Osteocyte (in vitro differentiated cells): ENCODE data around the gene KLHDC7B. TPM values are rescaled to one million over a fixed set of nuclear protein-coding genes. Genes with fewer than 3 reads are reported as not detected.
A peak's percentile ranks its signal among the peaks of the same experiment; 100 is the strongest.

Experiments
- DNase-seq: peaks from one replicate; pipeline ENCODE4 v3.0.0; 2021; ENCODE audit warnings: mixed read lengths; ENCODE audit not compliant: unreplicated experiment; ENCODE audit errors: extremely low spot score
- H3K27ac Mint-ChIP-seq: one replicate; pipeline ENCODE4 v1.8.0; 2021; ENCODE audit warnings: mild to moderate bottlenecking, mixed read lengths; ENCODE audit not compliant: unreplicated experiment
- H3K27me3 Mint-ChIP-seq: one replicate; pipeline ENCODE4 v1.8.0; 2021; ENCODE audit warnings: mixed read lengths; ENCODE audit not compliant: unreplicated experiment
- H3K36me3 Mint-ChIP-seq: one replicate; pipeline ENCODE4 v1.8.0; 2021; ENCODE audit warnings: mixed read lengths; ENCODE audit not compliant: unreplicated experiment
- H3K4me1 Mint-ChIP-seq: one replicate; pipeline ENCODE4 v1.8.0; 2021; ENCODE audit warnings: mixed read lengths; ENCODE audit not compliant: unreplicated experiment
- H3K4me3 Mint-ChIP-seq: one replicate; pipeline ENCODE4 v1.8.0; 2021; ENCODE audit warnings: mild to moderate bottlenecking, moderate library complexity, mixed read lengths; ENCODE audit not compliant: unreplicated experiment
- H3K9me3 Mint-ChIP-seq: one replicate; pipeline ENCODE4 v1.8.0; 2021; ENCODE audit warnings: mixed read lengths; ENCODE audit not compliant: unreplicated experiment
- CTCF ChIP-seq: fragments of 200-600 bp; sonication (generic); IDR thresholded peaks from 2 replicates; pipeline ENCODE4 v1.5.0; 2021; ENCODE audit warnings: antibody characterized with exemption, mild to moderate bottlenecking, moderate library complexity
- total RNA-seq: library from RNA; stranded (reverse); gene quantifications from 2 replicates; pipeline ENCODE4 v1.2.1, GENCODE V29; 2021

KLHDC7B gene
- total RNA-seq, 1 donor from 2014 or later, result 0.21 TPM

DNA sequence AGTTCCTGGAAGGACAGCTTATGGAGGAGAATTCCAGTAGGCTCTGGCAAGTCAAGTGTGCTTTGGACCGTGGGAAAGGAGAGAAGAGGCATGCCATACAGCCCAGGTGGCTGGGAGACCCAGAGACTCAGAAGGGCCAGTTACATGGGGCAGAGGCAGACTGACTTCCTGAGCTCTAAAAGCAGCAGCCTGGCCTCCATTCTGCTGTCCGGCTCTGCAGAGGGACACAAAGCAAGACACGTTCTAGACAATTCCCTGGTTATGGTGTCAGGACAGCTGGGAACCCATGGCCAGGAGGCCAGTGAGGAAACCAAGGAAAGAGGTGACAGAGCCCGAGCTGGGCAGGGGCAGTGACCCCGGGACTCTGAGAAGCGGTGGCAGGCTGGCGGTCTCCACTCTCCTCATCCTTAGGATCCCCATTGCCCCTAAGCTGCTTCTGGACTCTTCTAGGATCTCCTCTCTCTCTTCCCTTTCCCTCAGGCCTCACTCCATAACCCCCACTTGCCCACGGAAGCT lies 29.8 kb downstream of the KLHDC7B start:
- Mint-ChIP-seq H3K4me3 (no peak overlapping the region), H3K27me3 (no peaks in the 10 kb centered on the region), H3K27ac (no peak overlapping the region), H3K4me1 (peaks cover 6% of the 10 kb centered on the region), H3K9me3 (no peaks in the 10 kb centered on the region), H3K36me3 (peaks cover 6% of the 10 kb centered on the region)
- no peak for TF ChIP-seq CTCF
- no peak for DNase-seq

DNA sequence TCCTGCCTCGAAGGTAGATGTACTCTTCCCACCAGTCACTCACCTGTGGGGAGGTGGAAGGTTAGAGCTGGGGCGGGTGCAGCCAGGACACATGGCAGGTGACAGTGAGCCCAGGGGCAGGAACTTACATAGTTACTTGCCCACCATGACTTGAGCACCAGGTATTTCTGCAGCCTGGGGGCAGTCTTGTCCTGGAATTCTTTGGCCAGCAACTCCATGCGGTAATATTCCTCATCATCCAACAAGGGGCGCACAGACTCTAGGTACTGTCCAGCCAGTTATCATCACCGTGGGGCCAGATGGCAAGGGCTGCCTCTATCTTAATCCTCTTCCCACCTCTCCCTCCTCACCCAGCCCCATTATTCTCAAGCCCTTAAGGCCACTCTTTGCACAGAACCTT lies 30.4 kb downstream of the KLHDC7B start:
- H3K9me3 Mint-ChIP-seq, result no peaks in the 10 kb centered on the region
- H3K27me3 Mint-ChIP-seq, result no peaks in the 10 kb centered on the region
- no peak overlapping the region for H3K4me3 Mint-ChIP-seq
- peaks cover 6% of the 10 kb centered on the region for H3K36me3 Mint-ChIP-seq
- TF ChIP-seq CTCF, result peak; percentile 15
- no peak overlapping the region for H3K27ac Mint-ChIP-seq
- no peak for DNase-seq
- peaks cover 8% of the 10 kb centered on the region for H3K4me1 Mint-ChIP-seq

- Mint-ChIP-seq H3K27me3 (no peaks in the 10 kb centered on the region), H3K36me3 (peaks cover 3% of the 10 kb centered on the region), H3K9me3 (no peaks in the 10 kb centered on the region), H3K4me1 (peaks cover 10% of the 10 kb centered on the region), H3K27ac (no peak overlapping the region), H3K4me3 (no peak overlapping the region)
- TF ChIP-seq CTCF, result no peak
- no peak for DNase-seq
Observed at GRCh38 chr22:50576806-50577696, 31.4 kb downstream of the KLHDC7B start.

DNA sequence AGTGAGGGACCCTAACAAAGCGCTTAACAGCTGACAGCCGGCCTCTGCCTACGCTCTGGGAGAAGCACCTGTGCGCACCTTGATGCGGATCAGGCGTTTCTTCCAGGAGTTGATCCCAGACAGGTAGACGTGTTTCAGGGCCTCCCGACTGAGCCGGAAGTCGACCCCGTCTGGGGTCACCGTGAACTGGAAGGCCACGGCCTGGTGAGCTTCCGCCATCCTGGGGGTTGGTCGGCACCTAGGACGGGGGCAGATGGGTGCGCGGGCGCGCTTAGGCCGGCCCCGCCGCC lies 31.9 kb downstream of the KLHDC7B start:
- no peaks in the 10 kb centered on the region for H3K9me3 Mint-ChIP-seq
- H3K4me1 Mint-ChIP-seq, result peaks cover 10% of the 10 kb centered on the region
- no peak overlapping the region for H3K27ac Mint-ChIP-seq
- H3K4me3 Mint-ChIP-seq, result no peak overlapping the region
- TF ChIP-seq CTCF, result no peak
- DNase-seq, result no peak
- H3K36me3 Mint-ChIP-seq, result peaks cover 3% of the 10 kb centered on the region
- H3K27me3 Mint-ChIP-seq, result no peaks in the 10 kb centered on the region

GRCh38 chr22:50577987-50578775 lies 32.5 kb downstream of the KLHDC7B start, which contains the start of gene CPT1B:
Gene CPT1B, minus strand, starts transcription at chr22:50578427. Its CDS starts 512 bp downstream, at chr22:50577915.
- no peak within 1 kb of the TSS for H3K4me3 Mint-ChIP-seq
- H3K9me3 Mint-ChIP-seq, result no peaks in the 10 kb centered on the region
- peaks cover 10% of the 10 kb centered on the region for H3K4me1 Mint-ChIP-seq
- no peak within 1 kb of the TSS for H3K27ac Mint-ChIP-seq
- no peak for DNase-seq
- no peaks in the 10 kb centered on the region for H3K27me3 Mint-ChIP-seq
- no peaks in the 10 kb centered on the region for H3K36me3 Mint-ChIP-seq
- TF ChIP-seq CTCF, result no peak
